ENCODE data around the gene LMCD1.

The LMCD1 gene

GRCh38 chr3:8484409-8485140, 17.0 kb upstream of the LMCD1 start:
- DNase-seq (ENCODE audit: low spot score), result no peak

GRCh38 chr3:8485141-8485870, 16.3 kb upstream of the LMCD1 start:
- no peak for DNase-seq (ENCODE audit: low spot score)

GRCh38 chr3:8485943-8486342, 15.7 kb upstream of the LMCD1 start:
- DNase-seq (ENCODE audit: low spot score), result no peak

GRCh38 chr3:8486434-8486833, 15.2 kb upstream of the LMCD1 start:
- DNase-seq (ENCODE audit: low spot score), result no peak

GRCh38 chr3:8486936-8487335, 14.7 kb upstream of the LMCD1 start:
- no peak for DNase-seq (ENCODE audit: low spot score)

GRCh38 chr3:8488411-8488810, 13.2 kb upstream of the LMCD1 start:
- DNase-seq (ENCODE audit: low spot score), result peak; percentile 16

GRCh38 chr3:8488877-8489276, 12.7 kb upstream of the LMCD1 start:
- DNase-seq (ENCODE audit: low spot score), result no peak

- DNase-seq (ENCODE audit: low spot score), result no peak
Measured at GRCh38 chr3:8489278-8489792, 12.3 kb upstream of the LMCD1 start.

GRCh38 chr3:8490079-8490552, 11.5 kb upstream of the LMCD1 start:
- peak; percentile 84 for DNase-seq (ENCODE audit: low spot score)

GRCh38 chr3:8491271-8492144, 10.1 kb upstream of the LMCD1 start:
- DNase-seq (ENCODE audit: low spot score), result no peak

GRCh38 chr3:8492744-8493511, 8.7 kb upstream of the LMCD1 start:
- DNase-seq (ENCODE audit: low spot score), result peak; percentile 67

- no peak for DNase-seq (ENCODE audit: low spot score)
Measured at GRCh38 chr3:8493744-8494143, 7.9 kb upstream of the LMCD1 start.

GRCh38 chr3:8494327-8494726, 7.3 kb upstream of the LMCD1 start:
- DNase-seq (ENCODE audit: low spot score), result no peak

- DNase-seq (ENCODE audit: low spot score), result peak; percentile 48
Measured at GRCh38 chr3:8497582-8497981, 4.0 kb upstream of the LMCD1 start.

GRCh38 chr3:8499181-8499611, 2.4 kb upstream of the LMCD1 start:
- DNase-seq (ENCODE audit: low spot score), result no peak

- no peak for DNase-seq (ENCODE audit: low spot score)
Measured at GRCh38 chr3:8500319-8500988, 1.2 kb upstream of the LMCD1 start.

- DNase-seq (ENCODE audit: low spot score), result no peak
Measured at GRCh38 chr3:8500989-8501370, 643 bp upstream of the LMCD1 start.

- no peak for DNase-seq (ENCODE audit: low spot score)
Measured at GRCh38 chr3:8503461-8503860, 1.8 kb downstream of the LMCD1 start.

- no peak for DNase-seq (ENCODE audit: low spot score)
Measured at GRCh38 chr3:8503871-8504610, 2.4 kb downstream of the LMCD1 start.

GRCh38 chr3:8504611-8504973, 3.0 kb downstream of the LMCD1 start:
- no peak for DNase-seq (ENCODE audit: low spot score)

All from RKO (cell line).